ENCODE data around the gene RAX2.
"Not testable (repeated sequence)": the region's sequence is repeated elsewhere in the genome, so short reads cannot be mapped to it uniquely, and the experiment has no call there.

Gene RAX2

DNA sequence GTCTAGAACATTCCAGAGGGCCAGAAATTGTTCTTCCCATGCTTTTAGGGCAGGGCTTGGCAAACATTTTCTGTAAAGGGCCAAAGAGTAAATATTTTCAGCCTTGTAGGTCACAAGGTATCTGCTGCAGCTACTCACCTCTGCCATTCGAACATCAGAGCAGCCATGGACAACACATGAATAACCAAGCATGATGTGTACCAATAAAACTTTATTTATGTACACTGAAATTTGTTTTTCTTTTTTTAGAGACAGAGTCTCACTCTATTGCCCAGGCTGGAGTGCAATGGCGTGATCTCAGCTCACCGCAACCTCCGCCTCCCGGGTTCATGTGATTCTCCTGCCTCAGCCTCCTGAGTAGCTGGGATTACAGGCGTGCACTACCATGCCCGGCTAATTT, 14.3 kb downstream of the RAX2 start:
- DNase-seq, result not testable (repeated sequence)

DNA sequence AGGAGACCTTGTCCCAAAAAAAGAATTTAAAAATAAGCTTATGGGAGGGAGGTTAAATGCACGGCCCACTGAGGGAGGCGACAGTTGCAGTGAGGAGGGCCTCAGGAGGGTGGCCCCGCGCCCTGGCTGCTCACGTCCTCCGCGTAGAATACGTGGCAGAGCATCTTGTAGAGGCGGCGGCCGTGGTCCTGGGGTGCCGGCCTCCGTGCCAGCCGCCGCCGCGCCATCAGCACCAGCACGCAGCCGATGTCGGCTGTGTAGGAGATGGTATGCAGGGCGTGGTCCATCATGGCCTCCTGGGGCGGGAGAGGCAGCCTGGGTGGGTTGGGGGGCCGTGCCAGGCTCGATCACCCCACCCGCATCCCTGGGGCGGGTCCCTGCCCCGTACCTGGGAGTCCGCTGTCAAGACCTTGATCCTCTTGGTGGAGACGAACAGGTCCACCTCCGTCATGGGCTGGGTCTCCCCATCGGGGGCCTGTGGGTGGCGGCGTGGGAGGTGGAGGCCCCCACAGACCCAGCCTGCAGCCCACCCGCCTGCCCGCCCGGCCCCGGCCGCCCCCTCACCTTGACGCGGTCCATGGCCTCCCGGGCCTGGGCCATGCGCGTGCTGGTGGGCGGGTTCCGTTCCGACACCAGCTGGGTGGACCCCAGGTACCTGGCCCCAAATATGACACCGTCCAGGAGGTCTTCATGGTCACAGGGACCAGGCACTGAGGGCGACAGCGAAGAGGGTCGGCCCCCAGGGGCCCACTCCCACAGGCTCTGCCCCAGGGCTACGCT, 18.2 kb downstream of the RAX2 start:
- DNase-seq, result no peak

DNA sequence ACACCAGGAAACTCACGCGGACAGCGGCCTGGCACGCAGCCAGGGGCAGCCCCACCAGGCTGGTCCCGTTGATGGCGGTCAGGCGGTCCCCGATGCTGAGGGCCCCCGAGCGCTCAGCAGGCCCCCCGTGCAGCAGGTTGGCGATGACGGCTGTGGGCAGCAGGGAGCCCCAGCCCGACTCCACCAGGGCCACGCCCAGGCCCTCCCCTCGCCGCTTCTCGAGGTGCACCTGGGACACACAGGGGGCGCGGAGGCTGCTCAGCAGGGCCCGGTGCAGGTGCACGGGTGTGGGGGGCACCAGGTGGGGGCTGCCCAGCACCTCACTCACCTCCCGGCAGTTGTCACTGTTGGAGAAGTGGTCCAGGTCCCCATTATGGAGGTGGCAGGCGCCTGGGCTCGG, 19.5 kb downstream of the RAX2 start:
- DNase-seq, result no peak

- DNase-seq, result no peak
Observed at GRCh38 chr19:3751236-3751635, 20.8 kb downstream of the RAX2 start.

GRCh38 chr19:3750211-3750610, 21.8 kb downstream of the RAX2 start:
- no peak for DNase-seq

- no peak for DNase-seq
Observed at GRCh38 chr19:3748965-3749364, 23.1 kb downstream of the RAX2 start.

DNA sequence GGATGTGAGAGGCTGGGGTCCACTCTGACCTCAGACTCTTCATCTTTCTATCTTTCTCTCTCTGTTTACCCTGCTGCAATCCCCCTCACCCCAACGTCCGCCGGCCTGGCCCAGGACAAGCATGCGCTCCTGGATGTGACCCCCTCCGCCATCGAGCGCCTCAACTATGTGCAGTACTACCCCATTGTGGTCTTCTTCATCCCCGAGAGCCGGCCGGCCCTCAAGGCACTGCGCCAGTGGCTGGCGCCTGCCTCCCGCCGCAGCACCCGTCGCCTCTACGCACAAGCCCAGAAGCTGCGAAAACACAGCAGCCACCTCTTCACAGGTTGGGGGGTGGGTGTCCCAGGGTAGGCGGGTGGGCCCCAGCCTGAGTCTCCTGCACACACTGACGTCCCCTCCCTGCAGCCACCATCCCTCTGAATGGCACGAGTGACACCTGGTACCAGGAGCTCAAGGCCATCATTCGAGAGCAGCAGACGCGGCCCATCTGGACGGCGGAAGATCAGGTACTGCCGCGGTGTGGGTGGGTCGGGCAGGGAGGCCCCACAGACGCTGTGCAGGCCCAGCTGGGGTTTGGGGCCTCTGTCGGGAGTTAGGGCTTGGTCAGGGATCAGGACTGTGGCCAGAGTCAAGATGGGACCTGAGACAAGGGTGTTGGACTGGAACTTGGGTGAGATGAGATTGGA, 25.5 kb downstream of the RAX2 start:
- no peak for DNase-seq

DNA sequence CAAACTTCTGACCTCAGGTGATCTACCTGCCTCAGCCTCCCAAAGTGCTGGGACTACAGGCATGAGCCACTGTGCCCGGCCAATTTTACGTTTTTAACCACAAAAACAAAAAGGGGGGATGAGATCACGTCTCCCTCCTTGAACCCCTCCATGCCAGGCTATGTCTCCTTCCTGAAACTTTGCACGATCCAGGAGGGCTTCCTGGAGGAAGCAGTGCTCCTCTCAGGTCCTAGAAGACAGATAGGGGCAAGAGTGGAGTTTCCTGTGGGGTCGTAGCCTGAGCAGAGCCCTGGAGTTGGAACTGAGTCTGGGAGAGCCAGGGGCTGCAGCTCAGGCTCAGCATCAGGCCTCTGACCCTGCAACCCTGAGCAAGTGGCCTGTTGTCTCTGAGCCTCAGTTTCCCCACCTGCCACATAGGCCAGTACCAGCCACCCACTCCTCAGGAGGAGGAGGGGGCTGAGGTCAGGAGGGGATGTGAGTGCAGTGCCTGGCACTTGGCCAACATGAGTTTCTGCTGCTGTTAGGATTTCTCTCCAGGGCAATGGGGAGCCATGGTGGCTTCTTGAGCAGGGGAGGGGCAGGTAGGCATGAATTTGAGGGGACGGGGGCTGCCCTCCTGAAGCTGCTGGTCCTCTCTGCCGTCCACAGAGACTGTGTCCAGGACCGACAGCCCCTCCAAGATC, 26.5 kb downstream of the RAX2 start:
- DNase-seq, result no peak

DNA sequence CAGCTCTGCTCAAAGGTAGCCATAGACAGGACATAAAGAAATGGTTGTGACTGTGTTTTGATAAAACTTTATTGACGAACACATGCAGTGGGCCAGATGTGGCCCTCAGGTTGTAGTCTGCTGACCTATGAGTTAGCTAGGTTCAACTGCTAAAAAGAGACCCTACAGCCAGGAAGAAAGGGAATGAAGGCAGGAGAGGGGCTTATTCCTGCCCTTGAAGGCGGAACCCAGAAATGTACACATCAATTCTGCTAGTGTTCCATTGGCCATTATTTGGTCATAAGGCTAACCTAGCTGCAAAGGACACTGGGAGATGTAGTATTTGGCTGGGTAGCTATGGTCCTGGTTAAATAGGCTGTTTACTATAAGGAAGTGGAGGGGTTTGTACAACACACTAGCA, 28.5 kb downstream of the RAX2 start:
- no peak for DNase-seq

GRCh38 chr19:3740431-3740830, 31.6 kb downstream of the RAX2 start:
- DNase-seq, result no peak

- DNase-seq, result no peak
Observed at GRCh38 chr19:3738477-3739220, 33.4 kb downstream of the RAX2 start.

DNA sequence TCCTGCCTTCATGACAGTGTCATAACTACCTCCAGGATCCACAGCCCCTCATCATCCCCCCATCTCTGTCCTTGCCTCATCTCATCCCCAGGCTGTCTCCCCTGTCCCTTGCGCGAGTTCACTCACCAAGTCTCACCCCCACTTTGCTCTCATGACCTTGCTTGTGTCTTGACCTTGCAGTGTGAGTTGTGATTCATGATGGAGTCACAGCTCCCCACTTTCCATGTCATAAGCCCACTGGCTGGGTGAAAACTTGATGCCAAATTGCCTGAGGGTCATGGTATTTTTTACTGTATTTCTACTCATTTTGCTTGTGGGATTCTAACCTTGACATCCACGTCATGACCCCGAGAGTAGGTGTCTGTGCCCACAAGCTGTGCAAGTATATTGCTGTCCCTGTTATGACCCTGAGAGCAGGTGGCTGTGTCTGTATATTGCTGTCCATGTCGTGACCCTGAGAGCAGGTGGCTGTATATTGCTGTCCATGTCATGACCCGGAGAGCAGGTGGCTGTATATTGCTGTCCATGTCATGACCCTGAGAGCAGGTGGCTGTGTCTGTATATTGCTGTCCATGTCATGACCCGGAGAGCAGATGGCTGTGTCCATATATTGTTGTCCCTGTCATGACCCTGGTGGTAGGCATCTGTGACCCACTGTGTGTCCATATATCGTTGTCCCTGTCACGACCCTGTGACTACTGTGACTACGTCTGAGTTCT, 34.4 kb downstream of the RAX2 start:
- DNase-seq, result no peak

GRCh38 chr19:3736106-3736724, 35.8 kb downstream of the RAX2 start:
- DNase-seq, result no peak

DNA sequence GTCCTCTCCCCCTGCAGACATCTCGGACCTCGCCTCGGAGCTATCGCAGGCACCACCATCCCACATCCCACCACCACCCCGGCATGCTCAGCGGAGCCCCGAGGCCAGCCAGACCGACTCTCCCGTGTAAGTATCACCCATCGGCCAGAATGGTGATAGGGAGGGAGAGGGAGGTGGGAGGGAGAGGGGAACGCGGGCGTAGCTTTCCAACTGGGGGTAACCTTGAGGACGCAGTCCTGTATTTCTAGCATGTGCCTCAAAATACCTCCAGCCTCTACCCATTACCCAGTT, 37.8 kb downstream of the RAX2 start:
- no peak for DNase-seq

GRCh38 chr19:3733549-3734309, 38.3 kb downstream of the RAX2 start:
- DNase-seq, result no peak

DNA sequence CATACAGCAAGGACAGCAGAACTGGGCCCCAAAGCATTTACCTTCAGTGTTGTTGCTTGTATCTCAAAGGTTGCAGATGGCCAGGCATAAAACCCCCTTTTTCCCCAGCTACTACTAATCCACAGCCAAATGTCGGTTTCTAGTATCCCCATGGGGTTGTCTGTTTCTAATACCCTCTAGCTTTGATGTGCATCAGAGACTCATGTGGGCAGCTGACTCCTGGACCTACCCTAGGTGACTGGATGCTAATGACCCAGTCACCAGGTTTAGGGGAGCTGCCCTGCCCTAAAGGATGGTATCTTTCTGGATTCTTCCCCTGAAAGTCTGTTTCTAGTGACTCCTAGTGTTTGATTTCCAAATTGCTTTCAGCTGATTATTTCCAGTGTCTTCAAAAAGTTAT, 39.9 kb downstream of the RAX2 start:
- DNase-seq, result no peak

DNA sequence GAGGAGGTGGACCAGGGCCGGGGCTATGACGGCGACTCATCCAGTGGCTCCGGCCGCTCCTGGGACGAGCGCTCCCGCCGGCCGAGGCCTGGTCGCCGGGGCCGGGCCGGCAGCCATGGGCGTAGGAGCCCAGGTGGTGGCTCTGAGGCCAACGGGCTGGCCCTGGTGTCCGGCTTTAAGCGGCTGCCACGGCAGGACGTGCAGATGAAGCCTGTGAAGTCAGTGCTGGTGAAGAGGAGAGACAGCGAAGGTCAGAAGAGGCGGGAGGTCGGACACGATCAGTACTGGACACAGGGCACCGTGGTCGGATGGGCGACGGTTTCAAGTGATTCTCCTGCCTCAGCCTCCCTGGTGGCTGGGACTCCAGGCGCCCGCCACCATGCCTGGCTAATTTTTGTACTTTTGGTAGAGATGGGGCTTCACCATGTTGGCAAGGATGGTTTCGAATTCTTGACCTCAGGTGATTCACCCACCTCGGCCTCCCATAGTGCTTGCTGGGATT, 41.5 kb downstream of the RAX2 start:
- DNase-seq, result no peak

DNA sequence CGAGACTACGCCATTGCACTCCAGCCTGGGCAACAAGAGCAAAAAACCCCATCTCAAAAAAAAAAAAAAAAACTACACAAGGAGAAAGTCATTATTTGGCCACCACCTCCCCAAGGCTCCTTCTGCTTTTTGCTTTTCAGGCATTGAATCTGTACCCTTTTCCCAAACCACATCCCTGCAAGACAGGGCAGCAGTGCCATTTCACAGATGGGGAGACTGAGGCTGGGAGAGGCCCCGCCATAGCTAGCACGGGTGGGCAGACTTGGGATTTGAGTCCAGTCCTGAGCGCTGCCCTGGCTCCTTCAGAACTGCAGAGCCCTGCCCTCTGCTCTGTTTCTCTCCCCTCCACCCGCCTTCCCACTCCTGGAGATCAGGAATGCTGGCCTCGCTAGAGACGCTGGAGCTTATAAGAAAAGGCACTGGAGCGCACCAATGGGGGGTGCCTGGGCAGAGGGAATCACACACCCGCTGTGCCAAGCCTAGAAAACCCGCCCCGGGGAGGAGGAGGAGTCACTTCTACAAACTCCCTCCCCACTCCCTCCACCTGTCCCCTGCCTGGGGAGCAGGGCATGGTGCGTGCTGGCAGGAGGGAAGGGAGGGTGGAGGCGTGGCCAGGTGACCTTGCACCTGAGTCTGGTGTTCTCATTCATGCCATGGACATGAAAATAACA, 46.3 kb downstream of the RAX2 start:
- peak; percentile 36 for DNase-seq

- DNase-seq, result no peak
Observed at GRCh38 chr19:3725121-3725520, 46.9 kb downstream of the RAX2 start.

DNA sequence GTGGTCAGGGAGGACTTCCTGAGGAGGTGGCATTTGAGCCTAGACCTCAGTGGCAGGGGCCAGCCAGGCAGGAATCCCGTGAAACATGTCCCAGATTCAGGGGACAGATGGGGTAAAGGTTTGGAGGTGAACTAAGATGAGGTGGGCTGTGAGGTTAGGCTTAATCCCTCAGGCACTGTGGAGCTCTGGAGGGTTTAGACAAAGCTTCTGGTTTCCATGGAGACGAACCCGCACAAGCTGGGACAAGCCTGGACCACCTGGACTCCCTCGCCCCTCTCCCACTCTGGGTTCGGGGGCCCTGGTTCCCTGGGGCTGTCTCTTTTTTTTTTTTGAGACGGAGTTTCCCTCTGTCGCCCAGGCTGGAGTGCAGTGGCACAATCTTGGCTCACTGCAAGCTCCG, 48.1 kb downstream of the RAX2 start:
- DNase-seq, result peak; percentile 39

DNA sequence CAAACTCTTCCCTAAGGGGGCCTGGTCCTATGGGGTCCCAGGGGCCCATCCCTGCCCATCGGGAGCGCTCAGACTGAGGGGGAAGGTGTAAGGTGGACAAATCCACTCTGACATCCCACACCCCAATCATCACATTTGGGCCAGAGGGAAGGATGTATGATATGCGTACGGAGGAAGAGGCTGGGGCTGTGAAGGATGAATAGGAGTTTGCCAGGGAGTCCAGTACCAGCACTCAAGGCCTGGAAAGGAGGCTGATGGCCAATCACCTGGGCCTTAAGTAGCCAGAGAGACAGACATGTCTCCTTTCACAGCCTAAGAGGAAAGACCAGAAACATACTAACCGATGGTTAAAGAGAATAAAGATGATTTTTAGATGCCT, 48.9 kb downstream of the RAX2 start:
- DNase-seq, result no peak

All from retina (tissue), 1 donor.